ENCODE results near the gene DAZAP1.

DAZAP1 gene

DNA sequence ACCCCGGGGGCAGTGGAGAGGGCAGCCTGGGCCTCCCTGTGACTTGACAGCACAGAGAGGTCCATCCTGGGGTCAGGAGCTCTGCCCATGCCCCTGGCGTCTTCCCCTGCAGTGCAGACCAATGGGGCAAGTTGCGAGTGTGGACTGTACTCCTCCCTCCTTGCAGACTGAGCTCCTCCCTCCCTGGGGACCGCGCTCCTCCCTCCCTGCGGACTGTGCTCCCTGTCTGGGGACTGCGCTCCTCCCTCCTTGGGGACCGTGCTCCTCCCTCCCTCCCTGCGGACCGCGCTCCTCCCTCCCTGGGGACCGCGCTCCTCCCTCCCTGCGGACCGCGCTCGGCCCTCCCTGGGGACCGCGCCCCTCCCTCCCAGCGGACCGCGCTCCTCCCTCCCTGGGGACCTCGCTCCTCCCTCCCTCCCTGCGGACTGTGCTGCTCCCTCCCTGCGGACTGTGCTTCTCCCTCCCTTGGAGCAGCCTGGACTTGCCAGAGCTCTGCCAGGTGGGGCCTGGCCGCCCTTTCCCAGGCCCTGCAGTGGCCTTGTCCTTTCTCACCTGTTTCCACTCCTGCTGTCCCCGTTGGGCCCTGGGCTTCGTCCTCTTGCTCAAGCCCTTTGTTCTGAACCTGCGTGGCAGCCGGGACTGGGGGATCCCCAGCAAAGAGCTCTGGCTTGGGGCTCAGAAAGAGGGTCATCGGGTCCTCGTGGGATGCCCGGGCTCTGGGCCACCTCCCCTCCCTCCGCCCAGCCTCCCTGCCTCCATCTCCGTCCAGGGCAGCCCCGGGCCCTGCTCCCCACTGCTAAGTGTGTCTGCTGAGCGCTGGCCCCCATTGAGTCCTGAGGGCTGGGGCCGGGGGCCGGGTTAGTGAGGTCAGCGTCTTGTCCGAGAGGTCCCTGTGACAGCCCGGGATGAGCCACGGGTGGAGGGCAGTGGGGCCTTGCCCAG lies 12.9 kb upstream of the DAZAP1 start:
- no peak for DNase-seq

DNA sequence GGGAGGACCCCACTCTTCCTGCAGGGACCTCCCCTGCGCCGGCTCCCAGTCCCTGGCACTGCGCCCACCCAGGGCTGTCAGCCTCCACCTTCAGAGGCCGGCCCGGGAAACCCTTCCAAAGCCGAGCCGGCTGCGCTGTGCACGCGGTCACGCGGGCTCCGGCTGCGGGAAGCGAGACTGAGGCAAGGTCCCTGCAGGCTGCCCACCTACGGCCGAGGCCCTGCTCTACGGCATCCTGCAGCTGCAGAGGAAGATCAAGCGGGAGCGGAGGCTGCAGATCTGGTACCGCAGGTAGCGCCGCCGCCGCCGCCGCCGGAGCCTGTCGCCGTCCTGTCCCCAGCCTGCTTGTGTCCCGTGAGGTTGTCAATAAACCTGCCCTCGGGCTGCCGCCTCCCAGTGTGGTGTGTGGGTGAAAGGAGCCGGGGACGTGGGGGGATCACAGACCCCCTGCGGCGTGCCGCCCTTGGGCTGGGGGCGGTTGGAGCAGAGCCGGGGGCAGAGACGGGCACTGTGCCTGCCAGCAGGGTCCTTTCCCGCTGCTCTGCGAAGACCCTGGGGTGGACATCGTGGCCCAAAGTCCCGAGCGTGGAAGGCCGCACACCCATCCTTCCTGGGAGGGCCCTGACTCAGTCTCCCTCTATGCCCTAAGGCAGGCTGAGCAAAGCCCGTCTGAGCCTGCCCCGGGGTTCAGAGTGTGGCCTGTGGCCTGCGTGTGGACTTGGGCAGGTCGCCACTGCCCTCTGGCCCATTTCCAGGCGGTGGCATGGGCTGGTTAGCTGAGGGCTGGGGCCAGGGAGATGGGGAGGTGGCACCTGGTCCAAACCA lies 12.0 kb upstream of the DAZAP1 start:
- no peak for DNase-seq

DNA sequence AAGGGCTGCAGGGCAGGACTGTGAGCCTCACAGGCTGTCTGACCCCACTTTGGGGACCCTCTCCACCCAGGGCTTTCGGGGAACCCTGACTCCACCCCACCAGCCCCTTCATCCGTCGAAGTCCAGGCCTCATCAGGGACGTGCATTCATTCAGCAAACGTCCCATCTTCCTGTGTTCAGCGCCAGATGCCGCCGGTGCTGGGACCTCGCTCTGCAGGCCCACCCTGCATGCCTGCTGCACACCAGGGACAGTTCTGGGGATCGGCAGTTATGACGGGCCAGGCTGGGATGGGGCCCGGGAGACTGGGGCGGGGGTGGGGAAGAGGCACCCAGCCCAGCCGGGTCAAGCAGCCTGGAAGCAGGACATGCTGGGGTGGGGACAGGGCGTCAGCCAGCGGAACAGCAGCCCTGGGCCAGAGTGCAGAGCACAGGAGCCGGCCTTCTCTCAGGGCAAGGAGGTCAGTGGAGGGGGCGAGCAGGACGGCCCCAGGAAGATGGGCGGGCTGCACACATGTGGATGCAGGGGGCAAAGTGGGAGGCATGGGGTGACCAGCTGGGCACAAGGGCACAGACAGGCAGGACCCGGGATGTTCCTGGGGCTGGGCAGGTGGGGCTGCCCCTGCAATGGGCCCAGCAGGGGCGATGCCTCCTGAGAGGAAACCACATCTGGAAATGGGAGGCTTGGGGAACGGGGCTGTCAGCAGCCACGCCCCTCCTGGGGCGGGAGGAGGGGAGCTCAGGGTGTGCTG lies 11.2 kb upstream of the DAZAP1 start:
- DNase-seq = no peak

DNA sequence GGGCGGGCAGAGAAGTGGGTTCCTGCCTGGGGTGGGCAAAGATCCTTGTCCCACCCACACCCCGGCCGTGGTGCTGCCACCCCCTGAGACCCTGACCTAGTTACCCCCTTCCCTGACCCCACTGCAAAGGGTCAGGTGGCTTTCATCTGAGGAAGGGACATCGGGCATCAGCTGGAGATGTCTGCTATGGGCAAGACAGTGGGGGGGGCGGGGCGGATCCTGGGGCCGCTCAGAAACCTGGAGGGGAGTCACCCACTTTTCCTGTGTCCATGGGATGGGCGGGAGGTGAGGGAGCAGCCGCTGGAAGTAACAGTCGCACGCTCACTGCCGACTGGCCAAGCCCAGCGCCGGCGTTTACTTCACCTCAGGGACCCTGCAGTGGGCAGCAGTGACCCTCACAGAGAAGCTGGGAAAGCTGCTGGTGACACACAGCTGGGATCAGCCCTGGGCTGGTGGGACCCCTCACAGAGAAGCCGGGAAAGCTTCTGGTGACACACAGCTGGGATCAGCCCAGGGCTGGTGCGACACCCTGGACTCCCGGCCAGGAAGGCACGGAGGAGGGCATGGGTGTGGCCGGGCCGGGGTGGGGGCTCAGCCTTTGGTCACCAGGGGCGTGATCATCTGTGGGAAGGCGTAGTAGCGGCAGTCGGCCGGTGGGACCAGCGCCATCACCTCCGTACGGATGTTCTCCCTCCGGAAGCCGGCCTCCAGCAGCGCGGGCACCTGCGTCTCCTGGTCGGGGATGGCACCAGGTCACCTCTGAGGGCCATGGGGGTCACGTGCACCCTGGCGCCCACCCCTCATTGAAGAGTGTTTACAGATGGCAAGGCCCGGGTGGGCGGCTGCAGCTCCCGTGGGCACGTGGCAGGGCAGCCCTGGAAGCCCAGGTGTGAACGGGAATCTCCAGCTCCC lies 10.4 kb upstream of the DAZAP1 start:
- no peak for DNase-seq

DNA sequence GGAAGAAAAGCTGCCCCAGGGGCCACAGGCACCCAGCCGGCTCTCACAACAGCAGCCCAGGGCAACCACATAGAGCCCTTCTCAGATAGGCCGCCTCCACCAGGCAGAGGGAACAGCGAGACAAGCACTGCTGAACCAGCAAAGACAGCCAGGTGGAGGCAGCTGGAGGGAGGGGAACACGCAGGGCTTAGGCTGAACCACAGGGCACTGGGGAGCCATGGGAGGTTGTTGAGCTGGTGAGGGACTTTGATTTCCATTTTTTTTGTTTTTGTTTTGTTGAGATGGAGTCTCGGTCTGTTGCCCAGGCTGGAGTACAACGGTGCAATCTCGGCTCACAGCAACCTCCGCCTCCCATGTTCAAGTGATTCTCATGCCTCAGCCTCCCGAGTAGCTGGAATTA lies 9.5 kb upstream of the DAZAP1 start:
- no peak for DNase-seq

DNA sequence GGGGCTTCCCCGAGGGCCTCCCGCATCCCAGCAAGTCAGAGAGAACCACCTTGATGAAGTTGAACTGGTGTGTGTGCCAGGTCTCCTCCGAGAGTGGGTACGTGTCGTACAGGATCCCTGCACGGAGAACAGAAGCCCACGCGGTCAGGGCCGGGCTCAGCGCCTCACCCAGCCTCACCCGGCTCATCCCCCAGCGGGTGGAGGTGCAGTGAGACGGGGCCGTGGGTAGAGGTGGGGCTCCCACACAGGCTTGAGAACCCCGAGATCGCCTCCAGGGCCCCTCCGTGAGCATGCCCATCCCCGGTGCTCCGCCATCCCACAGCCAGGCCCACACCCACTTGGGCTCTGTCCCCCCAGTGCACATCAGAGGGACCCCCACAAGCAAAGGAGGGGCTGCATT lies 8.3 kb upstream of the DAZAP1 start:
- no peak for DNase-seq

DNA sequence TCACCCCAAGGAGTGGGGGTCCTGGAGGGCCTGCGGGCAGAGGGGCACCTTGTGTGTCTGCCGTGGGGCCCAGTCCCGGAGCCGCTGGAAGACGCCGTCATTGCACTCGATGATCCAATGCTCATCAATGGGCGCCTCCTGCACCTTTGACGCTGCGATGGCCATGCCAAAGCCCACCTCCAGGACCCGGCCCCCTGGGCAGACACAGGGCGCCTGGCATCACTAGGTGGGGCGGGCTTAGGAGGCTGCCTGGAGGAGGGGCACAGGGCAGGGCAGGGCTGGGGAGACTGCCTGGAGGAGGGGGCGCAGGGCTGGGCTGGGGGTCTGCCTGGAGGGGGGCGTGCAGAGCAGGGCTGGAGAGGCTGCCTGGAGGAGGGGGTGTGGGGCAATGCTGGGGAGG lies 7.6 kb upstream of the DAZAP1 start:
- DNase-seq = no peak

DNA sequence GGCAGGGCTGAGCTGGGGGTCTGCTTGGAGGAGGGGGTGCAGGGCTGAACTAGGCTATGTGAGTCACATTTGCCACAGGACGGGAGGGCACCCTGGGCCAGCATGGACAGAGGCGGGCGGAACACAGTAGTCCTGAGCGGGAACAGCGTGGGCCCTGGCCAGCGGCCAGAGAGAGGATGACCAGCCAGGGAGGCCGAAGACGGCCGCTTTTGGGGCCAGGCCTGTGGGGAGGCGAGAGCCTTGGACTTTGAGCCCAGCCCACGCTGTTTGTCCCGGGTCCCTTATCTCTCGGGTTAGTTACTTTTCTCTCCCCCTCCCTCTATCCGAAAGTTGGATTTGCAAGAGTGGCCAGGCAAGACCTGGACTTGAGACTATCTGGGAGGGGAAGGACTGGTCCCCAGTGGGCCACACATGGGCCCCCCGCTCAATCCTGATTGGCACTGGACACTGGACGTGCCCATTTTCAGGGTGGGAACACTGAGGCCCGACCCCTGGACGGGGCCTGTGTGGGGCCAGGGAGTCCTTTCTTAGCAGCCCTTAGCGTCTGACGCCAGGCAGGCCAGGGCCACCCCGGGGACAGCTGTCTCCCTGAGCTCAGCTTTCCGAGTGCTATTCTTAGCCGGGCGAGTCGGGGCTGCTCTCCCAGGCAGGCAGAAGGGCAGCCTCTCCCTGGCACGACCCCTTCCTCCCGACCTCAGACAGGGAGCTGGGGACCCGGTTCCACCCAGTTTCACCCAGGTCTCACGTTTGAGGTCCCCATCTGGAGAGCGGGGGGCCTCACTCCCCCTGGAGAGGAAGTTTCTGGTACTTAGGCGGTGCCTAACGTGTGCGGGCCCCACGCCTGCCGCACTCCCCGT lies 6.9 kb upstream of the DAZAP1 start:
- DNase-seq = no peak

DNA sequence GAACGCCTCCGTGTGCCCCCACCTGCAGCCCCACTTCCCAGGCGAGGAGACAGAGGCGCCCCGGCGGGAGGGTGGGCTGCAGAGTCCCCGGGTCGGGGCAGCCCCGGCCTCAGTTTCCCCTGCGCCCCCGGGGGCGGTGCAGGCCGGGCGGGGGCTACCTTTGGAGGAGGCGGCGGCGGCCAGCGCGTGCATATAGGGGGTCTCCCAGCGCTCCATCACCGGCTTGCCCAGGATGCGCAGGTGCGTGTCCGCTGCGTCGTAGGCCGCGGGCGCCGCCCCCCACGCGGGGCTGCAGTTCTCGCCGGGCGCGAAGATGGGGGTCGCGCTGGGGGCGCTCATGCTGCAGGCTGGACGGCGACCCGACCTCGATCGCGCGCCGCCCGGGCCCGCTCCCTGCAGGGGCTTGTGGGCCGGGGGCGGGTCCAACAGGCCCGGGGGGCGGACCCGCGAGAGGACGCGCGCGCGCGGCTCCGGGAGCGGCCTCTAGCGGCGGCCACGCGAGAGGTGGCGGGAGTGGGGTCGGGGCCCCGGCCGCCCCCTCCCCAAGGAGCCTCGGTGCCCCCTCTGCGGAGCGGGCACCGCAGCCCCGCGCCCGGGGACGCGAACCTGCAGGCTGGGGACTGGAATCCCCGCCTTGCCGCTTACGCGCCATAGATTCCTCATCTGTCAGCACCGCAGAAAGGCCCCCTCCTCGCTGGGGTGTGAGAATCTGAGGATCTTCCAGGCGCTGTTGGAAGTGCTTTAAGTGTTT lies 6.1 kb upstream of the DAZAP1 start, which contains the start of gene GAMT:
Gene GAMT (minus strand): TSS at position 405 of the 751 bp plus-strand sequence. CDS start 66 bp downstream, at position 339.
- peak in 1 of 2 experiments; percentile 77 for DNase-seq

DNA sequence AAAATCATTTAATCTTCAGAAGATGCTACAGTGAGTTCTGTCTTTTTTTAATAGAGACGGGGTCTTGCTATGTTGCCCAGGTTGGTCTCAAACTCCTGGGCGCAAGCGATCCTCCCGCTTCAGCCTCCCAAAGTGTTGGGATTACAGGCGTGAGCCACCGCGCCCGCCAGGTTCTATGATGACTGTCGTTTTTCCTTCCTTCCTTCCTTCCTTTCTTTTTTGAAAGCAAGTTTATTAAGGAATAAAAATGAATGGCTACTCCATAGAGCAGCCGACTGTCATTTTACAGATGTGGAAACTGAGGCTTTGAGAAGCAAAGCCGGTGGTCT lies 5.5 kb upstream of the DAZAP1 start:
- DNase-seq = no peak

DNA sequence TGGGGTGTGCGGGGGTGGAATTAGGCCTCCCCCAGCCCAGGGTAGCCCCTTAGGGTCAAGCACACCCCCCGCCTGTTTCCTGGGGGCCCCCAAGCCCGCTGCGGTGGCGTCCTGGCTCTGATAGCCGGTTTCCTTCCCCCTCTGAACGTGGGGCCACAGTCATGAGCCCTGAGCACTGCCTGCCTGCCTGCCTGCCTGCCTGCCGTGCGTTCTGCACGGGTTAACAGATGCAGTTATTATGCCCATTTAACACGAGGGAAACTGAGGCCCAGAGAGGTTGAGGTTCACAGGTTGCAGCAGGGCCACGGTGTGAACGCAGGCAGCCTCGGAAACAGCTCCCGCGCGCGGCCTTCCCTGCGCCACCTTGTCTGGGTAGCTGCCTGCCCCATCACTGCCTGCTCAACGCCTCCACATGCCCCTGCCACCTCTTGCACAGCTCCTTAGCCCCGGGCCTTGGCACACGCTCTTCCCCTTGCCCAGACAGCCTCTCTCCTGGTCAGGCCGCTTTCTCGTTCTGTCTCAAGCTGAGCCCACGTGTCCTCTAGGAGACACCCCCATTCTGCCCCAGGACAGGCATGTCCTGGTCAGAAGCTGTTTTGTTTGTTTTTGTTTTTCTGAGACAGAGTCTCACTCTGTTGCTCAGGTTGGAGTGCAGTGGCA lies 4.8 kb upstream of the DAZAP1 start:
- DNase-seq = no peak

DNA sequence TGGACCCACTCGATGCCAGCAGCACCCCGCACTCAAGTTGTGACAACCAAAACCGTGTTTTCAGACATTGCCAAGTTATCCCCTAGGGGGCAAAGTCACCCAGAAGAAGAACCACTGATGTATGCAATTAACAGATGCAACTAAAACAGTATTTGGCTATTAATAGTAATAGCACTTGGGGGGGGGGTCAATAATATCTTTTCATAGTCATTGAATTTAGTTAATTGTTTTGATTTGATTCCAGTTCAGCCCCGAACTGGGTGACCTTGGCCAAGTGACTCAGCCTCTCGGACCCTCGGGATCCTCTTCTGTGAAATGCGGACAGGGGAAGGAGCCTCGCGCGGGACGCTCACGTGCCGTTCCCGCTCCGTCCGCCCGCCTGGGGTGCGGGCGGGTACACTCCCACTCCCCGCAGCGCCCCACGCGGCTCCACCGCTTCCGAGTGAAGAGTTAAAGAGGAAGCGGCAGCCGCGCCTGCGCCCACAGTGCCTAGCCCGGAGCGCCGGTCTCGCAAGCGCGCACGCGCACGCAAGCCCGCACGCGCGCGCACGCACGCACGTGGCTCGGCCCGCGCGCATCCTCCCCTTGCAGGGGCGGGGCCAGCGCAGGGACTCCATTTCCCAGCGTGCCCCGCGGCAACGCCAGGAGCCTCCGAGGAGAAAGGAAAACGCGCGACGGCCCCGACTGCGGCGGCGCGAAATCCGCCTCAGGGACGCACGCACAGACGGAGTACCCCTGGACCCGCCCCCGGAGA lies 435 bp upstream of the DAZAP1 start:
- DNase-seq = peak; percentile 99 to 100

DNA sequence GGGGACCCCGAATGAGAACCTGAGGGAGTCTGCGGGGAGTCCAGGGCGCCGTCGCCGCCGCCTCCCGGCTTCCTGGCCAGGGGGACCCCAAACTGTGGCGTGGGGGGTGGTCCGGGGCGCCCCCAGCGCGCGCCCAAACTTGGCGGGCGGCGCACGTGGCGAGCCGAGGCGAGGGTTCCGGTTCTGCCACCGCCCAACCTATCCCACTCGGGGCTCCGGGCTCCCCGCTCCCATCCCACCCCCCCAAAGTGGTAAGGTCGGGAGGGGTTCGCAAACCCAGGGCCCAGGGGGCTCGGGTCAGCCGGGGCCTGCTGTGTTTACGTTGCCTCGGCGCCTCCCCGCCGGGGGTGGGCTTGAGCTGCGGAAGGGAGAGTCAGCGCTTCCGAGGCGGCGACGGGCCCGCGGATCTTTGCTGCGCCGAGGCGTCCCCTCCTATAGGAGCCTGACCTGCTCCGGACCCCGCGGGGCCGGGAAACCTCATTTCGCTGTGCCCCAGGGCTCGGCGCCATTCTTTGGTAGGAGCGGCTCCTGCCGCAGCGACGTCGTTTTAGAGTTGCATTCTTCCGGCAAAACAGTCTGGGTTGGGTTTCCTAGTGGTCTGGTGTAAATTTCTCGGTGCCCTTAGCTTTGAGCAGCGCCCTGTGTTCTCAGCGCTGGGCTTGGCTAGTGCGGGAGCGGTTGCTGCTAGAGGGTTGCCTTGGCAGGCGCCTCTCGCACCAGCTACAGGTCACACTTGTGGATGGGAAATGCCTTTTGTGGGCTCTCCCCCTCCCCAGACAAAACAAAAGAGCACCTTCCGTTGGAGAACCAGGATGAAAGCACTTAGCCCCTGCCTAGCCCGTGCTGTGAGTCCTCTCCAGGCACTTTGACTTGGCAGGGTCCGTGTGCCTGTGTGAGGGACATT lies 1.2 kb downstream of the DAZAP1 start:
- no peak for DNase-seq

DNA sequence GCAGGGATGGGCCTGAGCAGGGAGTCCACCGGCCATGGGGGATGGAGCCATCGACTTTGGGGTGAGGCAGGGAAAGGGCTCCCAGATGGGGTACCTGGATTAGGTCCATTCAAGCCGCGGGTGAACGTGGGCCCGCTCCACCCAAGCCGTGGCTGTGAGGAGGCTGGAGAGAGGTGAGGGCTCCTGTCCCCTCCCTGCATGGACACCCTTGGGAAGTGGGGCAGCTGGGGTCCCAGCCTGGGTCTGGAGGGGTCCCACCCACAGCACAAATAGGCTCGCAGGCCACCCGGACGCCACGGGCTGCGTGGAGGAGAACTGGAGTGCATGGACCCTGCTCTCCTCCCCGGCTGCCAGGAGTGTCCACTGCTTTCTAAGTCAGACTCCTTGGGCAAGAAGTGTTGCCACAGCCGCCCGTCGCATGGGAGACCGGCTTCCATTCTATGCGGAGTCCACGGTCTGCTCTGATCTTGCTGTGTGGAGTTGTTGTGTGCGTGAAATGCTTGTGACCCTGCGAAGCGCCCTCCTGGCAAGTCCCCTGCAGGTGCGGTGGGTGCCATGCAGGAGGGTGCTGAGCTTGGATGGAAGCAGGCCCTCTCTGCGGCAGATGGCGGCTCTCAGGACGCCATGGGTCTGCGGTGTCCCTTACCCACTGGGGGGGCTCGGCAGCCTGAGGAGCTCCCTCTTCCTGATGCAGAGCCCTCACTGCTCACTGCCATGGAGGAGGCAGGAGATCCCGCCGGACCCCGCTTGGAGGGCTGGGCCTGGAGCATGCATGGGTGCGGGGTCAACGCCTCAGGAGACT lies 2.0 kb downstream of the DAZAP1 start:
- DNase-seq = no peak

DNA sequence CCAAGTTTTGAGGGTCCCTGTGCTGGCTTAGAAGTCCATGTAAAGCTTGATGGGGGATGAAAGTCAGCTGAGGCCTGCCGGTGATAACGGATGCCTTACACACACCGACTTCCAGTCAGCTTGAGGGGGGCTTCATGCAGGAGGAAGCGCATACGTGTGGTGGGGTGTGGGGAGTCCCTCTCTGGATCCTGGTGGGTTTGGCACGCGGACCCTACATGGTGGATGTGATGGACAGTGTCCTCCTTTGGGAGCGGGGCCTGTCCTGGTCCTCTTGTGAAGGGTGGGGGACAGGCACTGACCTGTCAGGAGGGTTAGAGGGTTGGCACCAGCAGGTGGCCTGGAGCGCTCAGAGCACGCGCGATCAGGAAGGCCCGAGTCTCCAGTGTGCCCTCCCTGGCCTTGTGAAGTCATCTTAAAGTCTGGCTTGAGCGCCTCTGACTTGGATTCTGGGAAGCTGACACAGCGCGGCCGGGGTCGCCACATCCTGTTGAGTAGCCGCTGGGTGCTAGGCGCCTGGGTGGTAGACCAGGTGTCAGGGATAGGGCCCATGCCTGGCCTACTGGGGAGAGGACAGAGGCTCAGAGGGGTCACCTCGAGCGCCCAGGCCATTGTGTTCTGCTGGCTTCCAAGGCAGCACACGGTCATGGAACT lies 2.9 kb downstream of the DAZAP1 start:
- no peak for DNase-seq

DNA sequence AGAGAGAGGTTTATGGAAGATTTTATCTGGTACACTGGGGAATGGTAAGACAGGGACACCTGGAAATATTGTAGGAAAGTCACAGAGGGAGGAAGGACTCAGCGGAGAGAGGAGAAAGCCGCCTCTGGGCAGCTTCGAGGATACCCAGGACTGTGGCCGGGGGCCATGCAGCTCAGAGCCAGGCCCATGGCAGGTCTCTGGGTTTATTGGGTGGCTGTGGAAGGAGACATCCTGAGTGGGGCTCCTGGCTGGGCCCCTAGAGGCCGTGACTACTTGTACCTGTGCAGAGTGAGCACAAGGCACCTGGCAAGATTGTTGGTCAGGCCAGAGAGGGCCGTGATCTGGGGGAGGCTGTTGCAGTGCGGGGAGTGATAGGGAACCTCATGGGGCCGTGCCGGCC lies 3.4 kb downstream of the DAZAP1 start:
- DNase-seq = no peak

Data from NCI-H446 (cell line).